IPS-18c (cell line): ENCODE data around the gene IGSF21.

Experiments used
- H3K4me3 ChIP-seq: 2 replicates; pipeline ENCODE4 v1.7.0; 2013; ENCODE audit warnings: low read depth, mild to moderate bottlenecking, low read length, moderate library complexity; ENCODE audit not compliant: insufficient read depth
- H3K9me3 ChIP-seq: one replicate; pipeline ENCODE4 v1.6.1; 2013; ENCODE audit warnings: mild to moderate bottlenecking, low read length, moderate library complexity; ENCODE audit not compliant: control insufficient read depth, insufficient read depth

Gene IGSF21

DNA sequence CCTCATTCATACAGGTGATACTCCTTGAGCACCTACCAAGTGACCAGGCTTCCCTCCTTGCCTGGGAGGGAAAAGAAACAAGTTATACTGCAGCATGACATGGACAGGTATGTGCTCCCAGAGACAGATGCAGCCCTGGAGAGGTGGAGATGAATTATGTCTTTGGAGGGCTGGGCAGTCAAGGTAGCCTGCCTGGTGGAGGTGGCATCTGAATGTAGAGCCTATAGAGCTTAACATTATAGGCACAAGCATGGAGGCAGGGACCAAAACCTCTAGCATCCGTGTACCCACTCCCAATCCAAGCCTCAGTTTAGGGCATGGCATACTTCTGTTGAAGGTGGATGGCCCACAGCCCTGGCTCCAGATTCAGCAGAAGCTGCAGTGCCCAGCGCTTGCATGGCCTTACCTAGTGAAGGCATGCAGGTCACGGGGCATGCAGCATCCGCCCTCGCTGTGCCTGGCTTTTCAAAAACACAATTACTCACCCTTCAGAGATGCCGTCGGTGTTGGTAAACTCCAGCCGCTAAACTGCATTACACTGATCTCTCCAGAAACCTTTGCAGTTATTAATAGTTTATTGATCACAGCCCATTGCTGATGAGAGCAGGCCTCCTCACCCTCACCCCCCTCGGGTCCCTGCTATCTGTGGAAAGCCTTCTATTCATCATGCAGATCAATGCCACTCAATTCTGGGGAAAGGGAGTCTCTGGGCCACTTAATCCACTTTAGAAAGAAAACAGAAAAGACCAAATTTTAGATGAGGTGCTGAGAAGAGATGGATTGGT lies 222.1 kb downstream of the IGSF21 start:
- no peaks in the 10 kb centered on the region for H3K9me3 ChIP-seq

DNA sequence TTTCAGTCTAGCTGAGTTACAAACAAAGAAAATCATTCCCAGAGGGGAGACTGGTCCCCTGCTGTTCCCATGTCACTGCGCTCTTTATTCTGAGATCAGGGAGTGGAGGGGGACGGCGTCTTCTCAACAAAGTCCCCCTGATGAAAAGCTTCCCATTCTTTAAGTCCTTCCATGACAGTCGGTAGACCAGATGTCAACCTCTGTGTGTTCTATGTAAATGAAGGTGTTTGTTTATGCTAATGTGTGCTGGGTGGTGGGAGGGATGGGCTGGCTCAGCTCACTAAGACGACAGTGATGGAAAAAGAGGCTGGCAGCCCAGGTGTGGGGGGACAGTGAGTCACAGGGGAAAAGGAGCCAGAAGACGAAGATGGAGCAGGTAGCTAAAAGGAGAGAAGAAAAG lies 225.0 kb downstream of the IGSF21 start:
- no peak overlapping the region for H3K4me3 ChIP-seq

More for the DNA sequence above, 222.1 kb downstream of the IGSF21 start:
- H3K4me3 ChIP-seq: no peak overlapping the region

DNA sequence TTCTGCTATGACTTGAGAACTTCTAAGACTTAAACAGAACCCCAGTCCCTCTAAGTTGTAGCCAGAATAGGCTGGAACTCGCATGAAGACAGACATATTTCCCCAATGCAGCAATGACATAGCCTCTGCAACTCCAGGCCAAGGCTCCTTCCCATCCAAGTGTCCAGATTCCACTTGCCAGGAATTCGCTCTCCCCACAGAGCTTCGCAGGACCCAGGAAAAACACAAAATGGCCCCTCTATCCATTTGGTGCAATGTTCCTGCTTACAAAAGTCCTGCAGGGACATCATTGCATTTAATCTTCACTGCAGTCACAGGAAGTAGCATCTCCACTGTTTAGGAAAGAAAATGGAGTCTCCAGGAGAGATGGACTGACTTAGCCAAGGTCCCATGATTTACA lies 225.6 kb downstream of the IGSF21 start:
- no peak overlapping the region for H3K4me3 ChIP-seq
- H3K9me3 ChIP-seq: no peaks in the 10 kb centered on the region

More for the DNA sequence above, 225.0 kb downstream of the IGSF21 start:
- no peaks in the 10 kb centered on the region for H3K9me3 ChIP-seq

DNA sequence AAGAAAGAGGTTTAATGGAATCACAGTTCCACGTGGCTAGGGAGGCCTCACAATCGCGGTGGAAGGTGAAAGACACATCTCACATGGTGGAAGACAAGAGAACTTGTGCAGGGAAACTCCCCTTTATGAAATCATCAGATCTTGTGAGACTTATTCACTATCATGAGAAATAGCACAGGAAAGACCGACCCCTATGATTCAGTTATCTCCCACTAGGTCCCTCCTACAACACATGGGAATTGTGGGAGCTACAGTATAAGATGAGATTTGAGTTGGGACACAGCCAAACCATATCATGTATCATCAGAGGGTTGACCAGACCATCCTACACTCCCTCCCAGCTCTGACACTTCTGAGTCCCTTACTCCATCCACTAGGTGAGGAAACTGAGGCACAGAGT lies 229.2 kb downstream of the IGSF21 start:
- H3K9me3 ChIP-seq: no peaks in the 10 kb centered on the region
- no peak overlapping the region for H3K4me3 ChIP-seq

DNA sequence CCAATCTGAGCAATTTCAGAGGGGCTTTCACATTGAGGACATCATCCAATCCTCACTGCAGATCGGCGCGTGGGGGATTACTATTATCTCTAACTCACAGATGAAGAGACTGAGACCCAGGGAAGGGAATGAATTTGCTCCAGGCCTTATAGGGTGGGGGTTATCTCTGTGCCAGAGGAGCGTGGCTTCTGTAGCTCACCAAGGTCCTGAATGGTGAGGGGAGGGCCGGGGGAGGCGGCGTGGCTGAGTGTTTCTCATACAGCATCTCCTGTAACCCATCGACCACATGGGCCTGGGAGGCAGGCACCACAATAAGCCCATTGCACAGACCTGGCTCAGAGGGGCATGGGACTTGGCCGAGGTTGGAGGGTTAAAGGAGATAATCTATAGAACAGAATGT lies 230.2 kb downstream of the IGSF21 start:
- Histone ChIP-seq H3K9me3 (no peaks in the 10 kb centered on the region), H3K4me3 (no peak overlapping the region)

DNA sequence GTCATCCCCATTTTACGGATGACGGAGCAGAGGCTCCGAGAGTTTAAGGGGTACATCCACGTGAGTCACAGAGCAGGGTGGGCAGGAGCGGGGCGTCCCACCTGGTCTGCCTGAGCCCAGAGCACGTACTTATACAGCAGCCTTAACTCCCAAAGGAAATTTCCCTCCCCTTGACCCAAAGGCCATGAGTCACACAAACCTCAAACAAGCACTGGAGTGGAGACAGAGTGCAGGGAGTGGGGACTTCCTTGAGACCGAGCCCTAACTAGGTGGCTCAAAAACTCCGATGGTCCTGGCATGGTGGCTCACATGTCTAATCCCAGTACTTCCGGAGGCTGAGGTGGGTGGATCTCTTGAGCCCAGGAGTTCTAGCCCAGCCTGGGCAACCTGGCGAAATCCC lies 231.6 kb downstream of the IGSF21 start:
- Histone ChIP-seq H3K4me3 (no peak overlapping the region), H3K9me3 (no peaks in the 10 kb centered on the region)

DNA sequence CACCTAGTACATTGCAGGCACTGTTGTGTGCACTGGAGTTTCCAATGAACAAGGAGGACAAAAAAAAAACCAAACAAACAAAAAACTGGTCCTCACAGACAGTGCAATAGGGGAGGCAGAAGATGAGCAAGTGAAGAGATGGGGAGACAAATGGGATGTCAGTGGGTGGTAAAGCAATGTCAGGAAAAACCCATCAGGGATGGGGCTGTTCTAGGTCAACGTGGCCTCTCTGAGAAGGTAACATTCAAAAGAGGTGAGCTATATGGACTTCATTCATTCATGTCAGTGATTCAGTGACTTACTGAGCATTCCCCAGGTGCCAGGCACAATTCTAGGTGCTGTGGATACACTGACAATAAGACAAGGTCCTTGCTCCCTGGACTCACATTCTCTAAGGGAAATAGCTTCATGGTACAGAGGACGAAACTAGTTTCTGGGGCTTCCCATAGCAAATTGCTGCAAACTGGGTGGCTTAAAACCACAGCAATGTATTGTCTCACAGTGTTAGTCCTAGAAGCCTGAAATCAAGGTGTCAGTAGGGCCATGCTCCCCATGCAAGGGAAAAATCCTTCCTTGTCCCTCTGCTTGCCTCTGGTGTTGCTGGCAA lies 232.7 kb downstream of the IGSF21 start:
- no peak overlapping the region for H3K4me3 ChIP-seq
- no peaks in the 10 kb centered on the region for H3K9me3 ChIP-seq

DNA sequence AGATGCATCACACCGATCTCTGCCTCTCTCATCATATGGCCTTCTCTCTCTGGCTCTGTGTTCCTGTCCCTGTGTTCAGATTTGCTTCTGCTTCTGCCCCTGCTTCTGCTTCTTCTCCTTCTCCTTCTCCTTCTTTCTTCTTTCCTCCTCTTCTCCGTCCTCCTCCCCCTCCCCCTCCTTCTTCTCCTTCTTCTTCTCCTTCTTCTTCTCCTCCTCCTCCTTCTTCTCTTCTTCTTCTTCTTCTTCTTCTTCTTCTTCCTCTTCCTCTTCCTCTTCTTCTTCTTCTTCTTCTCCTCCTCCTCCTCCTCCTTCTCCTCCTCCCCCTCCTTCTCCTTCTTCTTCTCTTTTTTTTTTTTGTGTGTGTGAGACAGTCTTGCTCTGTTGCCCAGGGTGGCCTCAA lies 233.2 kb downstream of the IGSF21 start:
- no peak overlapping the region for H3K4me3 ChIP-seq

DNA sequence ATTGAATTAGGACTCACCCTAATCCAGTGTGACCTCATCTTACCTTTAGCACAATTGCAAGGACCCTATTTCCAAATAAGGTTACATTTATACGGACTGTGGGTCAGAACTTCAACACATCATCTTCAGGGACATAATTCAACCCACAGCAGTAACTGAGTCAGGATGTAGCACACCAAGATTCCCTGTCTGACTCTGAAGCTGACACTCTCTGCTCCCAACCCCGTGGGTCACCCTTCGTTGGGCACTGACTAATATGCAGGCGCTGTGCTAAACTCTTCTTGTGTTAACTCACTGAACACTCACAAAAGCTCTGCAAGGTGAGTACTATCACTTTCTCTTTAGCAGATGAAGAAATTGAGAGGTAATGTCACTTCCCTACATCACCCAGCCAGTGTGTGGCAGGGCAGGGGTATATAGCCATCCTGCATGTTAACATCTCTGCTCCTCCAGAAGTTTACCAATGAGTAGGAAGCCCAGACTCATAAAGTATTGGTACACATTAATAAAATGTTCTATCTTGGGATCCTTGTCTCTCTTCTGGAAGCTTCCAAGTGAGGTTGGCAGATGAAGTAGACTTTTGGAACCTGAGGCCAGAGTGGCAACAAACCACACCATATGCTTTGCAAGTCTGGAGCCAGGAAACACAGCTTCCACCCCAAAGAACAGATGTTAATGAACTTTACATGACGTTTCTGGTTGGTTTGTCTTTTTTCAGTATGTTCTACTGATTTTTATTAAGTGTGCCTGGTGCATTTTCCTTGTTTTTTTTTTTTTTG lies 233.9 kb downstream of the IGSF21 start:
- Histone ChIP-seq H3K9me3 (no peaks in the 10 kb centered on the region), H3K4me3 (no peak overlapping the region)

More for the DNA sequence above, 233.2 kb downstream of the IGSF21 start:
- no peaks in the 10 kb centered on the region for H3K9me3 ChIP-seq

DNA sequence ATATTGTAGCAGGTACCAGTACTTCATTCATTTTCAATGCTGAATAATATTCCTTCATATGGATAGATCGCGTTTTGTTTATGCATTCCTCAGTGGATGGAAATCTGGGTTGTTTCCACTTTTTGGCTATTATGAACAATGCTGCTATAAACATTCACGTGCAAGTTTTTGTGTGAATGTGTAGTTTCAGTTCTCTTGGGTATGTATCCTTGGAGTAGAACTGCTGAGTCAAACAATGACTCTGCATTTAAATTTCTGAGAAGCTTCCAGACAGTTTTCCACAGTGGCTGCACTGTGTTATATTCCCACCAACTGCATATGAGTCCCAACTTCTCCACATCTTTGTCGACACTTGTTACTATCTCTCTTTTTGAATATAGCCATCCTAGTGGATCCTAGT lies 235.1 kb downstream of the IGSF21 start:
- Histone ChIP-seq H3K4me3 (no peak overlapping the region), H3K9me3 (no peaks in the 10 kb centered on the region)

DNA sequence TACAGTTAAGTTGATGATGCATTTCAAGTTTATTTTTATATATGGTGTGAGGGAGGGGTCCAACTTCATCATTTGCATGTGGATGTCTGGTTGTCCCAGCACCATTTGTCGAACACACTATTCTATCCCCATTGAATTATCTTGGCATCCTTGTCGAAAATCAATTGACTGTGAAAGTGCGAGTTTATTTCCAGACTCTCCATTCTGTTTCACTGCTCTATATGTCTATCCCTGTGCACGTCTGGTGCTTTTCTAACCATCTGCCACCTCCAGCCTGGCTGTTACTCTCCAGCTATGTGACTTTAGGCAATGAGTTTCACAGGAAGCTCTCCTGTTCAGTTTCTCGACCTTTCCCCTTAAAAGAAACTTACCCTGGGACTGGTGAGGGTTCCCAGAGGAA lies 236.0 kb downstream of the IGSF21 start:
- H3K9me3 ChIP-seq: no peaks in the 10 kb centered on the region
- H3K4me3 ChIP-seq: no peak overlapping the region

DNA sequence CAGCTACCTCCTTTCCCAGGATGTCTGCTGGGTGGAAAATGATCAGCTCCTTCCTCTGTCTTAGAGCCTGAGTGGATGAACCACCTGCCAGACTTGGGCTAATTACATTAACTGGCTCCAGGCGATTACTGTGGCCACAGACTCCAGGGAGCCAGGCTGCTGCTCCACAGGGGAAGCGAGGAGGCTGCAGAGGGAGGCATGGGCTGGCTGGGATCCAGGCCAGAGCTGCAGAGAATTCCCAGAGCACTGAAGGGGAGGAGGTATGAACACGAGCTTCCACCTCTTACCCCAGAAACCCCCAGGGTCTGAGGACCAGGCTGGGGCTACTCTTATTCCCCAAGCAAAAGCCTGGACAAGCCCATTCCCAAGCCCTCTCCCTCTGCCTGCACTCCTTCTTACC lies 237.2 kb downstream of the IGSF21 start:
- H3K9me3 ChIP-seq: no peaks in the 10 kb centered on the region
- H3K4me3 ChIP-seq: no peak overlapping the region

DNA sequence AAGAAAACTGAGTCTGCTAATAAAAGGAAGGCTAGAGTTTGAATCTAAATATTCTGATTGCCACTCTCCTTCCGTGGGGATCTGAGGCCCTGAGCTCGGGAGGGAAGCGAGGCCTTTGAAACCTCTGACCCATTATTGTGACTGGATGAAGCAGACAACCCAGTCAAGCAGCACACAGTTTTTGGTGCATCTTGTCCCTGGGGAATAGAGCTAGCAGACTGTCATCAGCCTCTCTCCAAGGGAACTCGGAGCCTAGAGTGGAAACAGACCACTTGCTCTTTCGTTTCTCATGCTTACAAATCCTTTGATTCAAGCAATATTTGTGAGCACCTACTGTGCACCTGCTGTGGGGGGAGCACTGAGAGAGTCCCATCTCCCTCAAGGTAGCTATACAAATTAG lies 240.0 kb downstream of the IGSF21 start:
- Histone ChIP-seq H3K9me3 (no peaks in the 10 kb centered on the region), H3K4me3 (no peak overlapping the region)

DNA sequence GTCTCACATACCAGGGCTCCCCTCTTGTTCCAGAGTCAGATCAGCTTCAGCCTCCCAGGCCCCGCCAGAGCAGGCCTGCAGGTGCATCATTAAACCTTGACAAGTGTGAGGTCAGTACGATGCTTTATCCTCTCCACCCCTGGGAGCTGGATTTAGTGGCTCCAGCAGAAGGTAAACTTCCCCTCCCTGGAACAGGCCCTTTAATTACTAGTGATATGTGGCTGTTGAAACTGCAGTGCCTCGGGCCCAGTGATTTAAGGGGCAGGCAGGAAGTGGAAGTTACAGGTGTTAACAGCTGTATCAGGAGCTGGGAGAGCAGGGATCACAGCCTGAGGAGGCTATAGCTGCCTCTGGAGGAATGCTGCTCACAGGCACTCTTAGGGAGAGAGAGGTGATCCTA lies 240.8 kb downstream of the IGSF21 start:
- no peaks in the 10 kb centered on the region for H3K9me3 ChIP-seq
- no peak overlapping the region for H3K4me3 ChIP-seq

DNA sequence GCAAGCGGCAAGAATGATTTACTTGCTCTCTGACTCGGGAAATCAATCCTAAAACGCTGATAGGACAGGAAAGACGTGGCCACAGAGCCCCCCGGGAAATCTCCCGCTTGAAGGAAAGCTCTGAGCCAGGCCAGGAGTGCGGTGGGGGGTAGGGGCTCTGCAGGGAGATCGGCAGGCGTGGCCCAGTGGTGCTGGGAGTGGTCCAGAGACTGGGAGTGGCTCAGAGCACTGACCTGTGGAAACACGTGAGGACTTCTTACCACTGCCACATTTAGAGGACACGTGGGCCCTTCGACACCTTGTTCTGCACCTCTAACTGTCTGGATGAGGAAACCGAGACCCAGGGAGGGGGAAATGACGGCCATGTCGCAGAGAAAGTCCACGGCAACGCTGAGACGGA lies 243.1 kb downstream of the IGSF21 start:
- Histone ChIP-seq H3K9me3 (no peaks in the 10 kb centered on the region), H3K4me3 (no peak overlapping the region)

DNA sequence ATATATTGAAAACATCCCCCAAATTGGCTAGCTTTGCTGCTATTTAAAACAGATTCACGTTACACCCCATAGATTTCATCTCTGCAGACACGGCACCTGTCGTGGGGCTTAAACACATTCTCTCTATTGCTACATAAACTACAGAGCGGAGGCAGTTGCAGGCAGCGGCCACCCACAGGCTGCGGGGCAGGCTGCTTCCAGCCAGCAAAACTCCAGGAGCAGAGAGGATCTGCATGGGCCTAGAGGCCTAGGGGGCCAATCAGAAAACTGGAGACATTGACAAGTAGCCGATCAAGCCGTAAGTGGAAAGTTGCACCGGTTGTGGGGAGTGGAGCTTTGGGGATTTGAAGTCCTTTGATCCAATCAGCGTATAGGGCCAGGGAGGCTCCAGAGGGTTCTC lies 244.1 kb downstream of the IGSF21 start:
- no peak overlapping the region for H3K4me3 ChIP-seq
- H3K9me3 ChIP-seq: no peaks in the 10 kb centered on the region

DNA sequence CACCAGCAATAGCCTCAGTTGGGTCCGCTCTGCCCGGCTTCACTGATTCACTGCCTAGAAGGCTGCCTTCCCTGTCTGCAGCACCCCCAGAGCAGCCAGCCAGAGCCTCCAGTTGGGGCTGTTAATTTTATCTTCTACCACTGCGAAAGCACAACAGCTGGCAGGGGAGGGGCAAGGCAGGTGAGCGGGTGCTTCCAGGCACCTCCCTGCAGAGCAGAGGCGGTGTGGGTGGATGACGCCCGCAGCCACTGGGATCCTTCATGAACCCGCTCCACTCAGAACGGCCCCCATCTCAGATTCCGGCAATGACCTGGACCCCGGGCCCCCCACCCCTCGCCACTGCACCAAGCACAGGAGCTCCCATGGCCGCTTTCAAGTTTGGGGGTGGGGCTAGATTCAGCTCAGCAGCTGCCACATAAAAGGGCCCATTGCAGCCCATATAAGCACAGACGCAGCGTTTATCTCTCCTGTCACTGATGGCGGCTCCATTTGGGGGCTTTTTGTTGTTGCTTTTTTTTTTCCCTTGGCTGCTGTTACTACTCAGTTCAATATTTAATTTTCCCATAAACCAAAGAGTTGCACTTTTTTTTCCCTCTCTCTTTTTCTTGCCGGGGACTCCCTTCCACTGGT lies 245.2 kb downstream of the IGSF21 start:
- H3K9me3 ChIP-seq: no peaks in the 10 kb centered on the region
- H3K4me3 ChIP-seq: no peak overlapping the region

DNA sequence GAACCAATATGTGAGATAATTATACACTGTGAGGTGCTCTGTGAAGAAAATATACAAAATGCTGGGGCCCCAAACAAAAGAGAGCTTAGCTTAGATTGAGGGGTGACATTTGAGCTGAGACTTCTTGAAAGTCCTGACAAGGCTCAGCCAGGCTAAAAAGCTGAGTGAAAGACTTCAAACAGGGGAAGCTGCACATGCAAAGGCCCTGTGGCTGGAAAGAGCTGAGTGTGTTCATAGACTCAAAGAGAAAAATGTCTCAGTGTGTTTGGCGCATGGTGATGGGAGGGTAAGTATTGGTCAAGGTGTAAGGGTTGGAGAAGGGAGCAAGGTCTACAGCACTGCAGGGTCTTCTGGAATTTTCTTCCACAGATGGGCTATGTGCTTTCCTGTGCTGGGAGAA lies 245.9 kb downstream of the IGSF21 start:
- Histone ChIP-seq H3K4me3 (no peak overlapping the region), H3K9me3 (no peaks in the 10 kb centered on the region)
